Astrocyte of the cerebellum (primary cell): ENCODE measurements around the gene MTREX.

Experiments
- DNase-seq: peaks from one replicate; pipeline ENCODE4 v3.0.0-alpha.2; 2011; ENCODE audit warnings: low read depth
- H3K4me3 ChIP-seq: 2 replicates; pipeline ENCODE4 v1.5.1; 2011; ENCODE audit warnings: mild to moderate bottlenecking, low read depth, low read length, moderate library complexity
- CTCF ChIP-seq: IDR thresholded peaks from 2 replicates; pipeline ENCODE4 v1.5.1; 2012; ENCODE audit warnings: low read length, low read depth, moderate library complexity, mild to moderate bottlenecking; ENCODE audit errors: missing control alignments
- in situ Hi-C: cut with HindIII; loops from 2 replicates; pipeline ENCODE4 v1.10.0; 2017; ENCODE audit warnings: low sequenced_read_pairs

The MTREX gene

GRCh38 chr5:55333811-55334210 is 26.0 kb downstream of the MTREX start:
- in situ Hi-C loops, result no loop called here
- no peak overlapping the region for H3K4me3 ChIP-seq
- TF ChIP-seq CTCF, result no peak
- DNase-seq, result no peak

- TF ChIP-seq CTCF, result no peak
- in situ Hi-C loops, result no loop called here
- no peak overlapping the region for H3K4me3 ChIP-seq
- no peak for DNase-seq
These were observed 30.4 kb downstream of the MTREX start for GRCh38 chr5:55338092-55338613.

DNA sequence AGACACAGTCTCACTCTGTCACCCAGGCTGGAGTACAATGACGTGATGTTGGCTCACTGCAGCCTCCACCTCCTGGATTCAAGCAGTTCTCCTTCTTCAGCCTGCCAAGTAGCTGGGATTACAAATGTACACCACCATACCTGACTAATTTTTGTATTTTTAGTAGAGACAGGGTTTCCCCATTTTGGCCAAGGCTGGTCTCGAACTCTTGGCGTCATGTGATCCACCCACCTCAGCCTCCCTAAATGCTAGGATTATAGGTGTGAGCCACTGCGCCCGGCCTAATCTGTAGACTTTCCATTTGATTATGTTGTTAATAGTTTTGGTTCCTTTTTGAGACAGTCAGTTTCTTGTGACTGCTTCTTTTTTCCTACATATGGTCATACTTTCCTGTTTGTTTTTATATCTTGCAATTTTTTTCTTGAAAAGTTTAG is 31.0 kb downstream of the MTREX start:
- in situ Hi-C loops, result no loop called here
- no peak for DNase-seq
- no peak for TF ChIP-seq CTCF
- H3K4me3 ChIP-seq, result no peak overlapping the region

DNA sequence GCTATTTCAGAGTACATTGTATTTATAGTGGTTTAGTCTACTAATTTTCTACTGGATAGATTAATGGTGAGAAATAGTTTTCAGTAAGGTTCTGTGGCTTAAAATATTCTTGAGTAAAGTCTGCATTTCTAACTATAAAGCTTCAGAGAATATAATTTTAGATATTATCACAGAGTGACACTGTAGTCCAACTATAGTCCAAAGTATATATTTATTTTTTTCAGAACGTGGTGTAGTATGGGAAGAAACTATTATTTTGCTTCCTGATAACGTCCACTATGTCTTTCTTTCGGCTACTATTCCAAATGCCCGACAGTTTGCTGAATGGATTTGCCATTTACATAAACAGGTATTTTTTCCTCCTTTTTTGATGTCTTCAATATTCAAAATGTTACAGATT is 35.3 kb downstream of the MTREX start:
- H3K4me3 ChIP-seq, result no peak overlapping the region
- no peak for DNase-seq
- in situ Hi-C loops, result no loop called here
- no peak for TF ChIP-seq CTCF

- DNase-seq, result no peak
- no peak overlapping the region for H3K4me3 ChIP-seq
- no peak for TF ChIP-seq CTCF
- in situ Hi-C loops, result no loop called here
These were observed 35.8 kb downstream of the MTREX start for GRCh38 chr5:55343609-55344008.

DNA sequence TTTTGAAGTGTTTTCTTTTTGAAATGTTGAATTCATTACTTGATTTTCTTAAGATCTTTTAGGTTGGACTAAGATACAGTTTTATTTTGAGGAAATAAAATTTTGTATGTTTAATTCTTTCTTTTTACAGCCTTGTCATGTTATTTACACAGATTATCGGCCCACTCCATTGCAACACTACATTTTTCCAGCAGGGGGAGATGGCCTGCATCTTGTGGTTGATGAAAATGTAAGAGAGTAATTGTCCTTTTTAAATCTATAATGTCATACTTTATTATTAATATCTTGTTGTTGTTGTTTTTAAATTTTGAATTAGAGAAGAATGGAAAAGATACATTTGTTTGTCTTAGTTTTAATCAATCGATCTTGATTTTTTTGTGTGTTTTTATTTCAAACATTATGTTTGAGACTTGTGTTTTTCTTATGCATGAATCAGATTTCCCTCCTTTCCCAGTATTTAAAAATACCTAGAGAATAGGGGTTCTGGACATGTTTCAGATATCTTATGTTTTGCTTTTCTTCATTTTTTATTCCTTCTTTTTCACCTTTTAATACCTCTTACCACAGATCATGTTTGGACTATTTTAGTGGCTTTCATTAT is 36.7 kb downstream of the MTREX start:
- DNase-seq, result peak; percentile 46
- in situ Hi-C loops, result no loop called here
- H3K4me3 ChIP-seq, result no peak overlapping the region
- TF ChIP-seq CTCF, result peak; percentile 88
